HEK293 (cell line): ENCODE data around the gene MORN1.

ENCODE experiments used
- CTCF ChIA-PET: fragments of 350-600 bp; formaldehyde crosslinking; extraction: SDS; loops from one replicate; lab custom pipeline; 2021; ENCODE audit warnings: antibody characterized with exemption; lab: Yijun Ruan, JAX
- POLR2A ChIA-PET: fragments of 300-600 bp; formaldehyde crosslinking; extraction: SDS; loops from one replicate; lab custom pipeline; 2020; ENCODE audit warnings: antibody characterized with exemption, inconsistent platforms; lab: Yijun Ruan, JAX
- H3K27ac ChIP-seq: fragments of 200-500 bp; sonication (Bioruptor generic); 2 replicates; pipeline ENCODE4 v1.5.1; 2014; ENCODE audit warnings: low read depth, low read length, control low read depth, inconsistent platforms; ENCODE audit errors: extremely low read depth
- H3K36me3 ChIP-seq, 2 experiments: fragments of 200-500 bp in 1 of 2; sonication (Bioruptor generic) in 1 of 2; 1 replicate in 1 of 2; 2 replicates in 1 of 2; pipeline ENCODE4 v1.5.1; 2014 to 2017; ENCODE audit warnings: inconsistent platforms in 2 of 2, low read length in 2 of 2; ENCODE audit not compliant: control insufficient read depth in 2 of 2, insufficient read depth in 1 of 2
- H3K4me1 ChIP-seq: fragments of 200-500 bp; sonication (Bioruptor generic); 2 replicates; pipeline ENCODE4 v1.5.1; 2014; ENCODE audit warnings: mild to moderate bottlenecking, low read length, inconsistent platforms; ENCODE audit not compliant: control insufficient read depth, insufficient read depth
- H3K4me3 ChIP-seq: 2 replicates; pipeline ENCODE4 v1.5.1; 2011; ENCODE audit warnings: low read depth, mild to moderate bottlenecking, control low read depth, low read length, moderate library complexity
- H3K9me3 ChIP-seq: fragments of 200-500 bp; sonication (Bioruptor generic); 2 replicates; pipeline ENCODE4 v1.5.1; 2014; ENCODE audit warnings: low read depth, low read length, inconsistent platforms; ENCODE audit not compliant: control insufficient read depth, insufficient read depth
- BCL11A ChIP-seq: fragments of 450-650 bp; formaldehyde crosslinking; IDR thresholded peaks from 2 replicates; pipeline ENCODE4 v1.5.1; 2016; ENCODE audit warnings: low read depth, missing biosample characterization, missing genetic modification characterization
- BCL11B ChIP-seq: fragments of 450-650 bp; formaldehyde crosslinking; IDR thresholded peaks from 2 replicates; pipeline ENCODE4 v1.5.1; 2016; ENCODE audit warnings: low read depth, missing biosample characterization, missing genetic modification characterization
- FEZF1 ChIP-seq: fragments of 450-650 bp; formaldehyde crosslinking; IDR thresholded peaks from 2 replicates; pipeline ENCODE4 v1.5.1; 2016; ENCODE audit warnings: missing biosample characterization, missing genetic modification characterization
- GLIS2 ChIP-seq: fragments of 450-650 bp; formaldehyde crosslinking; IDR thresholded peaks from 2 replicates; pipeline ENCODE4 v1.5.1; 2016; ENCODE audit warnings: missing biosample characterization, missing genetic modification characterization
- HIC1 ChIP-seq: fragments of 450-650 bp; formaldehyde crosslinking; IDR thresholded peaks from 2 replicates; pipeline ENCODE4 v1.5.1; 2016; ENCODE audit warnings: missing biosample characterization, missing genetic modification characterization
- HOXA7 ChIP-seq: sonication (generic); formaldehyde crosslinking; IDR thresholded peaks from 2 replicates; pipeline ENCODE4 v1.8.1; 2022; ENCODE audit warnings: missing genetic modification reagents, borderline replicate concordance
- HOXC10 ChIP-seq: sonication (generic); formaldehyde crosslinking; IDR thresholded peaks from 2 replicates; pipeline ENCODE4 v1.8.1; 2023; ENCODE audit warnings: mild to moderate bottlenecking, missing genetic modification reagents
- KLF10 ChIP-seq: fragments of 450-650 bp; IDR thresholded peaks from 2 replicates; pipeline ENCODE4 v1.5.1; 2018; ENCODE audit warnings: missing biosample characterization, mild to moderate bottlenecking, missing genetic modification characterization
- KLF9 ChIP-seq: fragments of 450-650 bp; formaldehyde crosslinking; IDR thresholded peaks from 2 replicates; pipeline ENCODE4 v1.5.1; 2016; ENCODE audit warnings: missing biosample characterization, missing genetic modification characterization, low read depth
- MEIS1 ChIP-seq: sonication (generic); formaldehyde crosslinking; IDR thresholded peaks from 2 replicates; pipeline ENCODE4 v1.8.1; 2022; ENCODE audit warnings: missing genetic modification reagents, mild to moderate bottlenecking, borderline replicate concordance
- MZF1 ChIP-seq: fragments of 450-650 bp; formaldehyde crosslinking; IDR thresholded peaks from 2 replicates; pipeline ENCODE4 v1.5.1; 2017; ENCODE audit warnings: missing biosample characterization, missing genetic modification characterization, borderline replicate concordance
- OSR2 ChIP-seq: fragments of 450-650 bp; formaldehyde crosslinking; IDR thresholded peaks from 2 replicates; pipeline ENCODE4 v1.5.1; 2016; ENCODE audit warnings: missing biosample characterization, missing genetic modification characterization
- SALL2 ChIP-seq: fragments of 450-650 bp; formaldehyde crosslinking; IDR thresholded peaks from 2 replicates; pipeline ENCODE4 v1.5.0; 2017; ENCODE audit warnings: missing biosample characterization, mild to moderate bottlenecking, missing genetic modification characterization, borderline replicate concordance
- SP7 ChIP-seq: fragments of 450-650 bp; formaldehyde crosslinking; IDR thresholded peaks from 2 replicates; pipeline ENCODE4 v1.5.1; 2016; ENCODE audit warnings: missing biosample characterization, missing genetic modification characterization
- ZBTB1 ChIP-seq: fragments of 450-650 bp; formaldehyde crosslinking; IDR thresholded peaks from 2 replicates; pipeline ENCODE4 v1.5.1; 2016; ENCODE audit warnings: missing biosample characterization, missing genetic modification characterization
- ZNF140 ChIP-seq: fragments of 450-650 bp; formaldehyde crosslinking; IDR thresholded peaks from 2 replicates; pipeline ENCODE4 v1.5.1; 2016; ENCODE audit warnings: missing biosample characterization, missing genetic modification characterization
- ZNF2 ChIP-seq: fragments of 450-650 bp; formaldehyde crosslinking; IDR thresholded peaks from 2 replicates; pipeline ENCODE4 v1.5.1; 2016; ENCODE audit warnings: missing biosample characterization, missing genetic modification characterization
- ZNF202 ChIP-seq: fragments of 450-650 bp; formaldehyde crosslinking; IDR thresholded peaks from 2 replicates; pipeline ENCODE4 v1.5.1; 2016; ENCODE audit warnings: missing biosample characterization, missing genetic modification characterization, borderline replicate concordance
- ZNF214 ChIP-seq: fragments of 450-650 bp; formaldehyde crosslinking; IDR thresholded peaks from 2 replicates; pipeline ENCODE4 v1.5.1; 2017; ENCODE audit warnings: missing biosample characterization, mild to moderate bottlenecking, missing genetic modification characterization, borderline replicate concordance
- ZNF274 ChIP-seq, 2 experiments: fragments of 200-500 bp in 1 of 2; fragments of 450-650 bp in 1 of 2; sonication (Bioruptor generic) in 1 of 2; formaldehyde crosslinking in 1 of 2; IDR thresholded peaks; 2 replicates each; pipeline versions ENCODE4 v1.5.1 to v1.6.1; 2014 to 2016; ENCODE audit warnings: borderline replicate concordance in 1 of 2, inconsistent platforms in 1 of 2, low read length in 1 of 2, missing biosample characterization in 1 of 2, missing genetic modification characterization in 1 of 2
- ZNF324 ChIP-seq: fragments of 450-650 bp; formaldehyde crosslinking; IDR thresholded peaks from 2 replicates; pipeline ENCODE4 v1.5.1; 2016; ENCODE audit warnings: missing biosample characterization, missing genetic modification characterization
- ZNF335 ChIP-seq: fragments of 450-650 bp; formaldehyde crosslinking; conservative IDR thresholded peaks from 2 replicates; pipeline ENCODE4 v1.5.1; 2016; ENCODE audit warnings: missing biosample characterization, missing genetic modification characterization
- ZNF354C ChIP-seq: fragments of 450-650 bp; formaldehyde crosslinking; IDR thresholded peaks from 2 replicates; pipeline ENCODE4 v1.5.1; 2016; ENCODE audit warnings: missing biosample characterization, missing genetic modification characterization, low read depth, borderline replicate concordance
- ZNF664 ChIP-seq: fragments of 450-650 bp; formaldehyde crosslinking; IDR thresholded peaks from 2 replicates; pipeline ENCODE4 v1.5.1; 2016; ENCODE audit warnings: missing biosample characterization, missing genetic modification characterization
- ZNF670 ChIP-seq: fragments of 450-650 bp; formaldehyde crosslinking; IDR thresholded peaks from 2 replicates; pipeline ENCODE4 v1.5.1; 2016; ENCODE audit warnings: missing biosample characterization, missing genetic modification characterization, low read depth
- ZNF677 ChIP-seq: fragments of 450-650 bp; IDR thresholded peaks from 2 replicates; pipeline ENCODE4 v1.5.0; 2018; ENCODE audit warnings: missing biosample characterization, mild to moderate bottlenecking, missing genetic modification characterization, moderate library complexity
- ZSCAN30 ChIP-seq: fragments of 450-650 bp; IDR thresholded peaks from 2 replicates; pipeline ENCODE4 v1.5.1; 2018; ENCODE audit warnings: missing biosample characterization, mild to moderate bottlenecking, missing genetic modification characterization, moderate library complexity
- ZXDB ChIP-seq: fragments of 450-650 bp; formaldehyde crosslinking; IDR thresholded peaks from 2 replicates; pipeline ENCODE4 v1.5.1; 2016; ENCODE audit warnings: missing biosample characterization, missing genetic modification characterization
- TF ChIP-seq, protein P1 (sequence below): fragments of 450-650 bp; IDR thresholded peaks from 2 replicates; pipeline ENCODE4 v1.5.1; 2018; ENCODE audit warnings: missing biosample characterization, mild to moderate bottlenecking, missing genetic modification characterization
- TF ChIP-seq, protein P2 (sequence below): fragments of 450-650 bp; formaldehyde crosslinking; IDR thresholded peaks from 2 replicates; pipeline ENCODE4 v1.5.1; 2016; ENCODE audit warnings: missing biosample characterization, missing genetic modification characterization, borderline replicate concordance

MORN1 gene

GRCh38 chr1:2385606-2386280 is 5.6 kb downstream of the MORN1 start:
- peaks cover 3% of the 10 kb centered on the region; the same call in 1 of the 2 replicates for H3K4me1 ChIP-seq
- POLR2A ChIA-PET, result no interaction called here
- CTCF ChIA-PET, result interaction anchor here (6.0 kb wide), 1 partner anchor 190 kb away, joined by 105 read pairs; the partner anchor contains the start of gene FAAP20
- H3K4me3 ChIP-seq, result no peak overlapping the region
- no peaks in the 10 kb centered on the region for H3K9me3 ChIP-seq
- no peak overlapping the region for H3K27ac ChIP-seq
- H3K36me3 ChIP-seq, result peaks cover 0 to 48% of the 10 kb centered on the region in 2 experiments; a peak in 1 of 3 replicates
- no peak for TF ChIP-seq ZSCAN30 (tag by site-specific recombination)
- no peak for TF ChIP-seq ZNF324
- TF ChIP-seq ZNF2, result no peak
- no peak for TF ChIP-seq KLF10 (tag by site-specific recombination)
- no peak for TF ChIP-seq ZNF664 (tag by site-specific recombination)
- TF ChIP-seq ZNF335, result no peak
- no peak for TF ChIP-seq ZNF274 (IDR thresholded peaks at IDR 0.05; ENCODE audit: low read length)
- TF ChIP-seq ZNF274 (tag by site-specific recombination; IDR thresholded peaks at IDR 0.05; ENCODE audit: borderline replicate concordance), result no peak
- no peak for TF ChIP-seq ZXDB (tag by site-specific recombination)
- no peak for TF ChIP-seq ZNF202
- TF ChIP-seq, protein P1, sequence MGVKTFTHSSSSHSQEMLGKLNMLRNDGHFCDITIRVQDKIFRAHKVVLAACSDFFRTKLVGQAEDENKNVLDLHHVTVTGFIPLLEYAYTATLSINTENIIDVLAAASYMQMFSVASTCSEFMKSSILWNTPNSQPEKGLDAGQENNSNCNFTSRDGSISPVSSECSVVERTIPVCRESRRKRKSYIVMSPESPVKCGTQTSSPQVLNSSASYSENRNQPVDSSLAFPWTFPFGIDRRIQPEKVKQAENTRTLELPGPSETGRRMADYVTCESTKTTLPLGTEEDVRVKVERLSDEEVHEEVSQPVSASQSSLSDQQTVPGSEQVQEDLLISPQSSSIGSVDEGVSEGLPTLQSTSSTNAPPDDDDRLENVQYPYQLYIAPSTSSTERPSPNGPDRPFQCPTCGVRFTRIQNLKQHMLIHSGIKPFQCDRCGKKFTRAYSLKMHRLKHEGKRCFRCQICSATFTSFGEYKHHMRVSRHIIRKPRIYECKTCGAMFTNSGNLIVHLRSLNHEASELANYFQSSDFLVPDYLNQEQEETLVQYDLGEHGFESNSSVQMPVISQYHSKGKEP (tag by site-specific recombination), result no peak
- no peak for TF ChIP-seq MZF1 (tag by site-specific recombination)
- no peak for TF ChIP-seq BCL11B (tag by site-specific recombination)
- no peak for TF ChIP-seq HOXA7 (CRISPR knock-in tag)
- no peak for TF ChIP-seq ZNF677 (tag by site-specific recombination)
- no peak for TF ChIP-seq KLF9
- no peak for TF ChIP-seq ZNF354C
- TF ChIP-seq, protein P2, sequence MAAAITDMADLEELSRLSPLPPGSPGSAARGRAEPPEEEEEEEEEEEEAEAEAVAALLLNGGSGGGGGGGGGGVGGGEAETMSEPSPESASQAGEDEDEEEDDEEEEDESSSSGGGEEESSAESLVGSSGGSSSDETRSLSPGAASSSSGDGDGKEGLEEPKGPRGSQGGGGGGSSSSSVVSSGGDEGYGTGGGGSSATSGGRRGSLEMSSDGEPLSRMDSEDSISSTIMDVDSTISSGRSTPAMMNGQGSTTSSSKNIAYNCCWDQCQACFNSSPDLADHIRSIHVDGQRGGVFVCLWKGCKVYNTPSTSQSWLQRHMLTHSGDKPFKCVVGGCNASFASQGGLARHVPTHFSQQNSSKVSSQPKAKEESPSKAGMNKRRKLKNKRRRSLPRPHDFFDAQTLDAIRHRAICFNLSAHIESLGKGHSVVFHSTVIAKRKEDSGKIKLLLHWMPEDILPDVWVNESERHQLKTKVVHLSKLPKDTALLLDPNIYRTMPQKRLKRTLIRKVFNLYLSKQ (tag by site-specific recombination), result no peak
- no peak for TF ChIP-seq HIC1 (tag by site-specific recombination)

DNA sequence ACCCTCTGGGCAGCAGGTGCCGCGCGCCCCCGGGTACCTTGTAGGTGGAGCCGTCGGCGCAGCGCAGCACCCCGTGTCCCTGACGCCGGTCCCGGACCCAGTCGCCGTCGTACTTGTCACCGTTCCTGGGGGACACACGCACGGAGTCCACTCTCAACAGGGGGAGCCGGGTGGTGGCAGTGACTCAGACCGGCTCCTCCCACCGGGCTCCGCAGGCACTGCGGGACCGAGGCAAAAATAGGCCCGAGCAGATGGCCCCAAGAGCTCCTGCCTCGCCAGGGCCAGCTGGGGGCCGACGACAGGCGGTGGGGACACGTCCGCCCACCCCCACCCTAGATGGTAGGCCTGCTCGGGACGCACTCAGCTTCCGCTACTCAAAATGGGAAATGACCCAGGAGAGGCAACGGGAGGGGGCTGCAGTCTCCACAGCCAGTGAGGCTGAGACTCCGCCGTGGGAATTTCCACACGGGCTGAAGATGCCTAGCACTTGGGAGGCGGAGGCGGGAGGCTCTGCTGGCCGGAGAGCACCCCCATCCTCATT is 6.3 kb downstream of the MORN1 start:
- Histone ChIP-seq H3K4me3 (no peak overlapping the region), H3K27ac (no peak overlapping the region), H3K4me1 (no peaks in the 10 kb centered on the region), H3K36me3 (peaks cover 0 to 44% of the 10 kb centered on the region in 2 experiments; a peak in 1 of 3 replicates), H3K9me3 (no peaks in the 10 kb centered on the region)
- TF ChIP-seq ZBTB1, result no peak
- no peak for TF ChIP-seq ZNF670 (tag by site-specific recombination)
- no peak for TF ChIP-seq ZNF140 (tag by site-specific recombination)
- TF ChIP-seq ZNF214 (tag by site-specific recombination), result no peak
- no peak for TF ChIP-seq BCL11A (tag by site-specific recombination)
- no peak for TF ChIP-seq SP7 (tag by site-specific recombination)
- no peak for TF ChIP-seq OSR2
- TF ChIP-seq FEZF1 (tag by site-specific recombination), result no peak
- no peak for TF ChIP-seq HOXC10 (CRISPR knock-in tag)
- TF ChIP-seq SALL2, result no peak
- no peak for TF ChIP-seq MEIS1 (CRISPR knock-in tag)
- TF ChIP-seq GLIS2 (tag by site-specific recombination), result no peak
- ChIA-PET POLR2A (interaction anchor here (1.4 kb wide), 1 partner anchor 157 kb away, joined by 3 read pairs; the partner anchor contains the start of gene SKI), CTCF (interaction anchor here (6.0 kb wide), 1 partner anchor 189 kb away, joined by 105 read pairs; the partner anchor contains the start of gene FAAP20)
